ENCODE data around the gene SLC22A16. TPM values are rescaled to one million over a fixed set of nuclear protein-coding genes. Genes with fewer than 3 reads are reported as not detected.

Gene SLC22A16
- total and polyA plus RNA-seq, 2 donors (not counting 1 experiment from before 2014, with no cell fraction given), result not detected

GRCh38 chr6:110467566-110468140 is 8.8 kb downstream of the SLC22A16 start:
- H3K4me1 ChIP-seq (ENCODE audit: control insufficient read depth, extremely low read depth, insufficient read depth, low read length), result no peaks in the 10 kb centered on the region
- peaks cover 5% of the 10 kb centered on the region for H3K27me3 ChIP-seq (ENCODE audit: control insufficient read depth, insufficient read depth, low read length)
- no peak for DNase-seq (ENCODE audit: low read depth in 2 of 2)
- no peaks in the 10 kb centered on the region for H3K9me3 ChIP-seq (ENCODE audit: control insufficient read depth, insufficient read depth, low read depth, low read length)
- H3K9ac ChIP-seq (ENCODE audit: insufficient read depth, low read length), result no peak overlapping the region
- no peaks in the 10 kb centered on the region for H4K20me1 ChIP-seq (ENCODE audit: control insufficient read depth, extremely low read depth, insufficient read depth, low read length)
- no peak for TF ChIP-seq EZH2 (IDR thresholded peaks at IDR 0.05; ENCODE audit: low read length, missing control alignments)
- no peak for TF ChIP-seq CTCF (conservative IDR thresholded peaks at IDR 0.05 in 1 of 2, IDR thresholded peaks at IDR 0.05 in 1 of 2; ENCODE audit: low read depth in 1 of 2, low read length in 2 of 2)
- no peak overlapping the region for H2AFZ ChIP-seq (ENCODE audit: low read length)
- no peak overlapping the region for H3K27ac ChIP-seq (ENCODE audit: insufficient read depth, low read length)
- H3K79me2 ChIP-seq (ENCODE audit: control insufficient read depth, insufficient read depth, low read length), result no peaks in the 10 kb centered on the region
- H3K4me3 ChIP-seq (replicated peaks in 1 of 4; ENCODE audit: control extremely low read depth in 1 of 4, insufficient read depth in 1 of 4, low read depth in 3 of 4, low read length in 4 of 4), result no peak overlapping the region
- no peak overlapping the region for H3K4me2 ChIP-seq (ENCODE audit: extremely low read depth, insufficient read depth, low read length)
- no peaks in the 10 kb centered on the region for H3K36me3 ChIP-seq (ENCODE audit: control insufficient read depth, insufficient read depth, low read length)

- TF ChIP-seq EZH2 (IDR thresholded peaks at IDR 0.05; ENCODE audit: low read length, missing control alignments), result no peak
- no peak for TF ChIP-seq CTCF (conservative IDR thresholded peaks at IDR 0.05 in 1 of 2, IDR thresholded peaks at IDR 0.05 in 1 of 2; ENCODE audit: low read depth in 1 of 2, low read length in 2 of 2)
- Histone ChIP-seq H3K27ac (ENCODE audit: insufficient read depth, low read length) (no peak overlapping the region), H2AFZ (ENCODE audit: low read length) (no peak overlapping the region)
Measured at GRCh38 chr6:110462884-110463481, 13.4 kb downstream of the SLC22A16 start.

GRCh38 chr6:110461376-110461775 is 15.0 kb downstream of the SLC22A16 start:
- Histone ChIP-seq H3K27me3 (ENCODE audit: control insufficient read depth, insufficient read depth, low read length) (peaks cover 5% of the 10 kb centered on the region), H3K9ac (ENCODE audit: insufficient read depth, low read length) (no peak overlapping the region), H3K79me2 (ENCODE audit: control insufficient read depth, insufficient read depth, low read length) (no peaks in the 10 kb centered on the region), H3K27ac (ENCODE audit: insufficient read depth, low read length) (no peak overlapping the region), H2AFZ (ENCODE audit: low read length) (no peak overlapping the region), H3K9me3 (ENCODE audit: control insufficient read depth, insufficient read depth, low read depth, low read length) (no peaks in the 10 kb centered on the region), H3K4me1 (ENCODE audit: control insufficient read depth, extremely low read depth, insufficient read depth, low read length) (no peaks in the 10 kb centered on the region), H4K20me1 (ENCODE audit: control insufficient read depth, extremely low read depth, insufficient read depth, low read length) (no peaks in the 10 kb centered on the region), H3K36me3 (ENCODE audit: control insufficient read depth, insufficient read depth, low read length) (no peaks in the 10 kb centered on the region), H3K4me3 (replicated peaks in 1 of 4; ENCODE audit: control extremely low read depth in 1 of 4, insufficient read depth in 1 of 4, low read depth in 3 of 4, low read length in 4 of 4) (no peak overlapping the region), H3K4me2 (ENCODE audit: extremely low read depth, insufficient read depth, low read length) (no peak overlapping the region)
- DNase-seq (ENCODE audit: low read depth in 2 of 2), result no peak
- no peak for TF ChIP-seq CTCF (conservative IDR thresholded peaks at IDR 0.05 in 1 of 2, IDR thresholded peaks at IDR 0.05 in 1 of 2; ENCODE audit: low read depth in 1 of 2, low read length in 2 of 2)

More at GRCh38 chr6:110462884-110463481, 13.4 kb downstream of the SLC22A16 start:
- H3K79me2 ChIP-seq (ENCODE audit: control insufficient read depth, insufficient read depth, low read length), result no peaks in the 10 kb centered on the region
- no peak overlapping the region for H3K9ac ChIP-seq (ENCODE audit: insufficient read depth, low read length)
- no peaks in the 10 kb centered on the region for H4K20me1 ChIP-seq (ENCODE audit: control insufficient read depth, extremely low read depth, insufficient read depth, low read length)
- no peak for DNase-seq (ENCODE audit: low read depth in 2 of 2)
- no peak overlapping the region for H3K4me2 ChIP-seq (ENCODE audit: extremely low read depth, insufficient read depth, low read length)
- H3K9me3 ChIP-seq (ENCODE audit: control insufficient read depth, insufficient read depth, low read depth, low read length), result no peaks in the 10 kb centered on the region
- peaks cover 3% of the 10 kb centered on the region for H3K27me3 ChIP-seq (ENCODE audit: control insufficient read depth, insufficient read depth, low read length)
- no peaks in the 10 kb centered on the region for H3K4me1 ChIP-seq (ENCODE audit: control insufficient read depth, extremely low read depth, insufficient read depth, low read length)
- no peak overlapping the region for H3K4me3 ChIP-seq (replicated peaks in 1 of 4; ENCODE audit: control extremely low read depth in 1 of 4, insufficient read depth in 1 of 4, low read depth in 3 of 4, low read length in 4 of 4)
- no peaks in the 10 kb centered on the region for H3K36me3 ChIP-seq (ENCODE audit: control insufficient read depth, insufficient read depth, low read length)

Data from fibroblast of lung (primary cell).